ENCODE results near the gene PSMA7.

The PSMA7 gene

DNA sequence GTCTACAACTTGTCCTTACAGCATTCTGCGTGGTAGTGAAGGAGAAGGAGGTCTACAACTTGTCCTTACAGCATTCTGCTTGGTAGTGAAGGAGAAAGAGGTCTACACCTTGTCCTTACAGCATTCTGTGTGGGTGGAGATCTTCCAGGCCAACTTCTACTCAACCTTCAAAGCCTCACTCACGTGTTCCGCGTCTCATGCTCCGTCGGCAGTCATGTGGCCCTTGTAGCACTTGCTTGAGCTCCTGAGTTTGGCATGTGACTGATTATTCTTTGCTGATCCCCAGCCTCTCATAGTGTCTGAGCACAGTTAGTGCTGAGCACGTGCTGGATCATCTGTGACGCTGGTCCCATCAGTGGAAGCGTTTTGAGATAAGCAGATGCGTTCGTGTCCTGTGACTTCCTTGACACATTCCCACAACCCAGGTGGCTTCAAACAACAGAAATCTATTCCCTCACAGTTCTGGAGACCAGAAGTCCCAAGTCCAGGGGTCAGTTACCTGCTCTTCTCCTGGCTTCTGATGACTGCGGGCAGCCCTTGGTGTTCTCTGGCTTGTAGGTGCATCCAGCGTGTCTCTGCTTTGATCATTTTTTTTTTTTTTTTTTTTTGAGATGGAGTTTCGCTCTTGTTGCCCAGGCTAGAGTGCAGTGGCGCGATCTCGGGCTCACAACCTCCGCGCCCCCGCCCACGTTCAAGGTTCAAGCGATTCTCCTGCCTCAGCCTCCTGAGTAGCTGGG, 3.0 kb upstream of the PSMA7 start:
- Histone ChIP-seq H3K9me3 (ENCODE audit: severe bottlenecking) (no peaks in the 10 kb centered on the region), H3K36me3 (peaks cover 24% of the 10 kb centered on the region), H3K27me3 (ENCODE audit: insufficient read depth, low read depth, severe bottlenecking) (no peaks in the 10 kb centered on the region), H3K27ac (no peak overlapping the region), H3K4me3 (ENCODE audit: low read depth, low read length) (no peak overlapping the region)
- DNase-seq = no peak
- TF ChIP-seq, protein P1, sequence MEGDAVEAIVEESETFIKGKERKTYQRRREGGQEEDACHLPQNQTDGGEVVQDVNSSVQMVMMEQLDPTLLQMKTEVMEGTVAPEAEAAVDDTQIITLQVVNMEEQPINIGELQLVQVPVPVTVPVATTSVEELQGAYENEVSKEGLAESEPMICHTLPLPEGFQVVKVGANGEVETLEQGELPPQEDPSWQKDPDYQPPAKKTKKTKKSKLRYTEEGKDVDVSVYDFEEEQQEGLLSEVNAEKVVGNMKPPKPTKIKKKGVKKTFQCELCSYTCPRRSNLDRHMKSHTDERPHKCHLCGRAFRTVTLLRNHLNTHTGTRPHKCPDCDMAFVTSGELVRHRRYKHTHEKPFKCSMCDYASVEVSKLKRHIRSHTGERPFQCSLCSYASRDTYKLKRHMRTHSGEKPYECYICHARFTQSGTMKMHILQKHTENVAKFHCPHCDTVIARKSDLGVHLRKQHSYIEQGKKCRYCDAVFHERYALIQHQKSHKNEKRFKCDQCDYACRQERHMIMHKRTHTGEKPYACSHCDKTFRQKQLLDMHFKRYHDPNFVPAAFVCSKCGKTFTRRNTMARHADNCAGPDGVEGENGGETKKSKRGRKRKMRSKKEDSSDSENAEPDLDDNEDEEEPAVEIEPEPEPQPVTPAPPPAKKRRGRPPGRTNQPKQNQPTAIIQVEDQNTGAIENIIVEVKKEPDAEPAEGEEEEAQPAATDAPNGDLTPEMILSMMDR (IDR thresholded peaks at IDR 0.05; ENCODE audit: low read depth, low read length) = no peak

DNA sequence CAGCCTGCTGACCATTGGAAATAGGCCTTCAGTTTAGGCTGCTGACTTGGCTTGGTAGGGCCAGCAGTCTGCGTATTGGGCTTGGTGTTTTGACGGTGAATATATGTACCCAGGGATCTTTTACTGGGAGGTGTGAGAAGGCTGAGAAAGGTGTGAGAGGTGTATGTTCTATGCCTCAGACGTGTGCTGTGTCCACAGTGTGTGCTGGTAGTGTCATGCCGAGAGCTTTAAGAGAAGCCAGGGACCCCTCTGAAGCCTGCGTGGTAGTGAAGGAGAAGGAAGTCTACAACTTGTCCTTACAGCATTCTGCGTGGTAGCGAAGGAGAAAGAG, 2.5 kb upstream of the PSMA7 start:
- TF ChIP-seq, protein P1 (IDR thresholded peaks at IDR 0.05; ENCODE audit: low read depth, low read length) = no peak
- Histone ChIP-seq H3K36me3 (peaks cover 29% of the 10 kb centered on the region), H3K27me3 (ENCODE audit: insufficient read depth, low read depth, severe bottlenecking) (no peaks in the 10 kb centered on the region), H3K27ac (no peak overlapping the region), H3K4me3 (ENCODE audit: low read depth, low read length) (no peak overlapping the region), H3K9me3 (ENCODE audit: severe bottlenecking) (no peaks in the 10 kb centered on the region)
- DNase-seq = no peak

DNA sequence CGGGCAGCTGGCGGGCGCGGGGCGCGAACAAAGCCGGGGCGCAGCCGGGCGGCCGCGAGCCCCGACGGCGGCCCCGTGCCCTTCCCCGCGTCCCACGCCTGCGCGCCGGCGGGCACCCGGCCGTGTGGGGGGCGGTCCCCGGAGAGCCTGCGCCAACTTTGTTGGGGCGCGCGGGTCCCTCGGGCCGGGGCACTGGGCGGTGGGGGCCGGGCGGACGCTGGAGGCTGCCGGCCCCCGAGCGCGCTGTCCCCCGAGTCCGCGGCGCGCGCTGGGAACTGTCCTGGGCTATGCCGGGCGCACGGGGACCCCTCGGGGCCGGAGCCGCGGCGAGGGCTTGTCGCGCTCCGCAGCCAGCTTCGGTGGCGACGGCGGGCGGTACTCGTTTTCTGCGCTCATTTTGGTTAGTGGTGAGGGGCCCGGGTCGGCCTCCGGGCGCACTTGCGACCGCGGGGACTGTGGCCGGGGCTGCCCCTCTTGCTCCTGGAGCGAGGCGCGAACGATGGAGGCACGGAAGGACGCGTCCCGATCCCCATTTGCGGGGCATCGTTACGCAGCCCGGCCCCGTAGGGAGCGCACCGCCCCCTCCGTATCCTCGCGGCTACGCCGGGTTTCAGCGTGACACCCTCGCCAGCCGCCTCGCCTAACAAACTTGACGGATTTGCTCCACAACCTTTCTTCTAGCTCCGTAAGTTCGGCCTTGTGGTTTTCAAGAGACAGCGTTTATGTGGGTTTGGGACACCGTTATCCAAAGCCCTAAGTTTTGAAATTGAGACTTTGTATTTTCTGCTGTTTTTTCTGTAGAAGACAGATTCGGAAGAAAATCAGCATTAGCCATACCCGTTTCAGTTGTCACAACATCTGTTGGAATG, 997 bp upstream of the PSMA7 start:
- Histone ChIP-seq H3K4me3 (ENCODE audit: low read depth, low read length) (peak overlapping the region; percentile 70), H3K36me3 (peaks cover 38% of the 10 kb centered on the region), H3K27me3 (ENCODE audit: insufficient read depth, low read depth, severe bottlenecking) (no peaks in the 10 kb centered on the region), H3K27ac (peak overlapping the region; percentile 54), H3K9me3 (ENCODE audit: severe bottlenecking) (no peaks in the 10 kb centered on the region)
- TF ChIP-seq, protein P1 (IDR thresholded peaks at IDR 0.05; ENCODE audit: low read depth, low read length) = no peak
- peak; percentile 46 for DNase-seq

- H3K36me3 ChIP-seq = peaks cover 55% of the 10 kb centered on the region
Measured at GRCh38 chr20:62142252-62143080, 728 bp downstream of the PSMA7 start.

More at GRCh38 chr20:62142252-62143080, 728 bp downstream of the PSMA7 start:
- Histone ChIP-seq H3K4me3 (ENCODE audit: low read depth, low read length) (peak overlapping the region; percentile 61), H3K27ac (peak overlapping the region; percentile 96), H3K9me3 (ENCODE audit: severe bottlenecking) (no peaks in the 10 kb centered on the region), H3K27me3 (ENCODE audit: insufficient read depth, low read depth, severe bottlenecking) (no peaks in the 10 kb centered on the region)
- TF ChIP-seq, protein P1 (IDR thresholded peaks at IDR 0.05; ENCODE audit: low read depth, low read length) = no peak
- DNase-seq = no peak

All from WERI-Rb-1 (cell line).